Stimulated activated CD4-positive, alpha-beta T cell treated with anti-CD3 and anti-CD28 coated beads, Interleukin-4, amount 100 ng/mL, for 1 hour (primary cell): Measurements from ENCODE around the gene SCAMP2.

Experiments
- DNase-seq: peaks from one replicate; pipeline ENCODE4 v3.0.0-alpha.2; 2020

The SCAMP2 gene

DNA sequence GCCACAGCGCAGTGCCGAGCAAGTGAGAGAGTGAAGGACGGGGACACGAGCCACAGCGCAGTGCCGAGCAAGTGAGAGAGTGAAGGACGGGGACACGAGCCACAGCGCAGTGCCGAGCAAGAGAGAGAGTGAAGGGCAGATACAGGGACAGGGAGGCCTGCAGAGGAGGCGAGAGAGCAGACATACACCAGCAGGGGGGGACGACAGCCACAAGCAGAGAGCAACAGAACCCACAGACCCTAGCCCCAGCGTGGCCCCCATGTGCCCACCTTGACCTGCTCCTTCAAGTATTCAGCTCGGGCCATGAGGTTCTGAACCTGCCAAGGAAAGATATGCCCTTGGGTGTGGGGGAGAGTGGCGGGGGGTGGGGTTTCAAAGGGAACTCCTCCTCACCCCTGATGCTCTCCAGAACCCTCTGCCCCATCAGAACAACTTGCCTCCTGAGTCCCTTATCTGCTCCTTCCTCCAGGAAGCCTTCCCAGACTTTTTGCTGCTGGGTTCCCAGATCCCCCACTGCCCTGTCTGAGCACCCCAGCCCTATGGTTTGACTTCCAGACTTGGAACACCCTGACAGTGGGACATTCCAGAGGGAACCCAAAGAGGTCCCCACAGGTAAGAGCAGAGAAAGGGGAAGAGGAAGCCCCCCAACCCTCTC is 35.6 kb downstream of the SCAMP2 start:
- no peak for DNase-seq

DNA sequence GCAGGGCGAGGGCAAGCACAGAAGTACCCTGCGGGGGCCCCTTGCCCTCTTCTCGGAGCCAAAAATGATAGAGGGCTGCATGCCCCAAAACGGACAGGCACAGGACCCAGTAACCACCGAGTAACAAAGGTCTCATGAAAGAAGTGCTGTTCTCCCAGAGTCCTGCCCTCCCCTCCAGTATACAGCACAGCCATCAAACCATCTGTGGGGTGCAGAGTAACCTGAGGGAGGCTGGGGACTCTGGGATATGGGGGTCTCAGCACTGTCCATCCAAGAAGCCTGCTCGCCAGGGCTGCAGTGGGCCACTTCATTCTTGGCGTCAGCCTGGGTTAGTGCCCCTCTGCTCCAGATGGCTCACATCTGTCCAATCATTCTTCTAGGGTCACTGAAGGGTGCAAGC is 36.3 kb downstream of the SCAMP2 start:
- no peak for DNase-seq

DNA sequence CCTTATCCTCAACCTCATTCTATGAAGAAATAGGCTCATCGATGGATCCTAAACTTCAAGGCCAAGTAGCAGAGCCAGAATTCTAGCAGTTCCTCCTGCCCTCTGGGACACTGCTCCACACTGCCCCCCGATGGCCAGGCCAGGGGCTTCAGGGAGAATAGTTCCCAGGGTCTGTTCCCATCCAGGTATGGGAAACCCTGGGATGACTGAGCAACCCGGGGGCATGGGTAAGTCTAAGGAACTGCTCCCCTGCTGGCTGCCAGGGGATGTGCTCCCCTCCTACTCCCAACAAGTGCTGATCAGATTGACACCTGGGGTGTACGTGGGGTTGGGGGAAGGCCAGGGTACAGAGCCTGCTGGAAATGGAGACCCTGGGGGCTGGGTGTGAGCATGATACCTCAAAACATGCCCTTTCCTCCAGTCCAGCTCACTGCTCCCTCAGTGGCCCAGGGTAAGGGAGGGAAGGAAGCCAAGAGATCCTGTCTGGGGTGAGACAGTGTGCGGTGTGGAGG is 37.8 kb downstream of the SCAMP2 start:
- DNase-seq = peak; percentile 49

- no peak for DNase-seq
These were observed 39.6 kb downstream of the SCAMP2 start for GRCh38 chr15:74833376-74834107.

GRCh38 chr15:74832826-74833225 is 40.3 kb downstream of the SCAMP2 start:
- no peak for DNase-seq

GRCh38 chr15:74831813-74832495 is 41.2 kb downstream of the SCAMP2 start:
- DNase-seq = no peak

DNA sequence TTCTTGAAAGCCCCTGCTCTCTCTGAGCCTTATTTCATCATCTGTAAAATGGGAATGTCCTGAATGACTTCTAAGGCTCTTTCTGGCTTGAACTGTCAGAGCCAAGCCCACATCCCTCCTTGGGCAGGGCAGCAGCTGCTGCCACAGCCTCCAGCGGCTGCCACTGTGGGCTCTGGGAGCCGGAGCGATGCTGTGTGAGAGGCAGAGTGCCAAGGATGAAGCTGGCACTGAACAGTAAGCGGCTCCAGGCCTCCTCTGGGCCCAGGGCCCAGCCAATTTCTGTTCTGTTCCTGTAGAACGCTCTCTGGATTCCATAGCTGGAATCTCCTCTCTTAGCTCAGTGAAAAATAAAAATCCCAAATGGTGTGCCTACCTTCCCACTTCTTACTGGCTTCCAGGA is 42.3 kb downstream of the SCAMP2 start:
- DNase-seq = no peak

DNA sequence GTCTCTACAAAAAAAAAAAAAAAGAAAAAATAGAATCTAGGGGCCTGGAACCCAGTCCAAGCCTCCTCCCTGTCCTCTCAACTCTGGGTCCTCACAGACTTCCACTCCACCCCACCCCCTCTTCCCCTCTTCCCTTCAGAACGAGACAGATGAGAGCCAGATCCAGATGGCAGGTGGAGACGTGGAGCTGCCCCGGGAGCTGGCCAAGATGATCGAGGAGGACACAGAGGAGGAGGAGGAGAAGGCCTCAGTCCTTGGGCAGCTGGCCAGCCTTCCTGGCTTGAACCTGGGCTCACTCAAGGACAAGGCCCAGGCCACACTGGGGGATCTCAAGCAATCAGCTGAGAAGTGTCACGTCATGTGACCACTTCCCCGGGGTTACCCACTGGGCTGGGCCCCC is 43.2 kb downstream of the SCAMP2 start:
- DNase-seq = no peak

GRCh38 chr15:74829486-74829885 is 43.7 kb downstream of the SCAMP2 start:
- DNase-seq = no peak

DNA sequence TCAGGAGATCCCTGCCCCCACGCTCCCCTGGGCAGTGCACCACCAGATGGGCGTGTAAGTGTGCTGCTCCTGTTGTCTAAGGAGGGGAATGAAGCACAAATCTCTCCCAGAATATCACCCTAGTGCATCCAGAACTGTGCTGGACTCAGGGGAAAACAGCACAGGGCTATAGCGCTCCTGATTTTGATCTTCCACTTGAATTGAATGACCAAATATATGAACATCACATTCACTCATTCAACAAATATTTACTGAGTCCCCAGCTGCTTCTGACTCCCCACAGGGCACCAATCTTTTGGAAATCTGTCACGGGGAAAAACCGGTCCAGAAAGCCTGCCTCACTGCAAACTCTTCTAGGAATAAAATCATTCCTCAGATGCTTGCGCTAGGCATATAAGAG is 44.3 kb downstream of the SCAMP2 start:
- no peak for DNase-seq

DNA sequence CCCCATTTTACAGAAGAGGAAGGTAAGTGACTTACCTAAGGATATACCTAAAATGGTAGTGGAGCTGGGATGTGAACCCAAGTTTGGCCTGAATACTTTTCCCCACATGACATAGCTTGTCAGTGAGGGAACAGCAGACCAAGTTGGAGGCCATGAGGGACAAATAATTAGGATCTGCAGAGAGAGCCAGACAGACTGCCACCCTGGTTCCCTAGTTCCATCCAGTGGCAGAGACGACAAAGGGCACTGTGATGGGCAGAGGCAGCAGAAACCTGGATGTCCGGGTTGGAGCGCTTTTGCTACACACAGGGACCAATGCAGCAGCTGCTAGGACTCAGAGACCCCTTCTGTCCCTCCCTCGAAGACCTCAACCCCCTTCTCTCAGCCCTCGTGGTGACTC is 45.6 kb downstream of the SCAMP2 start:
- DNase-seq = no peak

DNA sequence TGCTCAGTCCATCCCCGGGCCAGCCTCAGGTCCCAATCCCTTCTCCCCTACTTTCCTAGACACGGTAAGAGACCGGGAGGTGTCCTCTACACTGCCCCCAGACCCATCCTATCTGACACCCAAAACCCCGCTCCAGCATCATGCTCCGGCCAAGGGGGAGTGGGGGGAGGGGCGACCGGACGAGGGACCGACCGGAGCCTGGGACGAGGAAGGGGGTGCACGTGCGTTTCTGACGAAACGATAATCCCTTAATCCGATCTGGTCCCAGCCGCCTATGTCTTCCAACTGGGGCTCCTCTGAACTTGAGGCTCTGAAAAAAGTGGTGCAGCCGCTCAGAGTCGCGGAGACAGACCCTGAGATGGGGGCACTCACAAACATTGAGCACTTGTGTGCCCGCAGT is 46.2 kb downstream of the SCAMP2 start:
- DNase-seq = no peak

GRCh38 chr15:74826364-74826819 is 46.8 kb downstream of the SCAMP2 start, which contains the start of gene CPLX3:
CPLX3 (plus strand) TSS chr15:74826627; CDS start chr15:74826704, 77 bp downstream.
- peak; percentile 57 for DNase-seq

- DNase-seq = no peak
These were observed 47.3 kb downstream of the SCAMP2 start for GRCh38 chr15:74825866-74826265.

DNA sequence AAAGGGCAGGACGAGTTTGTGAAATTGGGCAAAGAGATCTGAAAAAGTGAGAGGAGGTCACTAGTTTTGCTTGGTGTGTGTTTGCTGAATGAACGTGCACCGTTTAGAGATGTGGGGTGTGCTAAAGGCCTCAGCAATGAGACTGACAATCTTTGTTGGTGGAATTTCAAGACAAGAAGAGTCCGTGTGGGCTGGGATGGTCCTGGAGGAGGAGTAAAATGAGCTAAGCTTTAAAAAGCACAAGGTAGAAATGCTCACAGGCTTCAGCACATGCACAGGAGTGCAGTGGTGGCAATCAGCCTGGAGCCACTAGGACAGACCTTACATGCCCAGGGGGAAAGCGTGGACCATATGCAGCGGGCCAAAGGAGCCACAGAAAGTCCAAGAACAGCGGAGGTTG is 48.2 kb downstream of the SCAMP2 start:
- DNase-seq = no peak

GRCh38 chr15:74823324-74823723 is 49.8 kb downstream of the SCAMP2 start:
- no peak for DNase-seq

DNA sequence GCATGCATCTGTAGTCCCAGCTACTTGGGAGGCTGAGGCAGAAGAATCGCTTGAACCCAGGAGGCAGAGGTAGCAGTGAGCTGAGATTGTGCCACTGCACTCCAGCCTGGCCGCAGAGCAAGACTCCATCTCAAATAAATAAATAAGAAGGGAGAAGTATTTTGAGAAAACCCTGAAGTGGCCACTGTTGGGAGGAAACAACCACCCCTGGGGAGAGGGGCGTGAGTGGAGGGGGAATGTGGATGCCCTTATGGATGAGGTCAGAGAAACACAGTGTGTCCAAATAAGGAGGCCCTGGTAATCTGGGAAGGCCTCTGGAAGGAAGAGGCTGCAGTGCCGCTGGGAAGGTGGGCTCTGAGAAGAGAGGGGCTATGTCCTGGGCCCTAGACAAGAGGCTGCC is 50.9 kb downstream of the SCAMP2 start:
- DNase-seq = no peak

- no peak for DNase-seq
These were observed 51.4 kb downstream of the SCAMP2 start for GRCh38 chr15:74821790-74822158.

DNA sequence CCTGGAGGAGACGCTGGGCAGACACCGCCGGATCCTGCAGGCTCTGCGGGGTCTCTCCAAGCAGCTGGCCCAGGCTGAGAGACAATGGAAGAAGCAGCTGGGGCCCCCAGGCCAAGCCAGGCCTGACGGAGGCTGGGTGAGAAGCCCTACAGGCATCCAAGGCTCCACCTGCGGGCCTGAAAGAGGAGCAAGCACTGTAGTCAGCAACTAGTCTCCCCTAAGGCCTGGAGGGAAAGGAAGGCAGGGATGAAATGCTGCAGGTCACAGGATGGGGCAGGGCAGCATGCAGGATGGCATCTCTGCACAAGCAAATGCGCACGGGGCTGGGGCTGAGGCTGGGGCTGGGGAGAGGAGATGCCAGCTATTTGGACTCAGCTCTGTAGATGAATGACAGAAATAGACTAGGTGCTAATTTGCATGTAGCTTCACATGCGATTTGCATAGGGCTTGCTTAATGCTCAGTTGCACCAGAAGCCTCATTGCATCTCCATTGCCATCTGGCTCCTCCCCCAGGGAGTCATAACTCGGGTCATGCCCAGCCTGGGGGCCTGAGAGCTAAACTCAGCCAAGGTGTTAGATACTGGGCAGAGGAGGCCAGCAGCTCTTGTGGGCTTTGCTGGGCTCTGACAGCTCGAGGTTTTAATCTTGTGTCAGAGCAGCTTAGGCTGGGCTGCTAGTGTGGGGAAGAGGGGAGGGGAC is 51.9 kb downstream of the SCAMP2 start:
- DNase-seq = no peak

DNA sequence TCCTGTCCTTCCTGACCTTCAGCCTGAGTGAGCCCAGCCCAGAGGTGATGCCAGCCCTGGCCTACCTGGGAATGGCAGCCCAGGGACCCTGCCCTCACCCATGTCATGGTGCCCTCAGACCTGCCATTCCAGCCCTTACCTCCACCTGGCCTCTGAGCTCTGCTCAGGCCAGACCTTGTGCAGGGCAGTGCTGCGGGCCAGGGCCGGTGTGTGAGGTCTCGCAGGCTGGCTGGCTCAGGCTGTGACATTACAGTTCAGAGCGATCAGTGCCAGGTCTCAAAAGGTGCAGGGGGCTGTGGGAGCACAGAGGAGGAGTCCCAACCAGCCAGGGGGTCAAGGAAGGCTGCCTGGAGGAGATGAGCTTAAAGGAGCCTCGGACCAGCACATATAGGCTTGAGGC is 53.1 kb downstream of the SCAMP2 start:
- DNase-seq = no peak

DNA sequence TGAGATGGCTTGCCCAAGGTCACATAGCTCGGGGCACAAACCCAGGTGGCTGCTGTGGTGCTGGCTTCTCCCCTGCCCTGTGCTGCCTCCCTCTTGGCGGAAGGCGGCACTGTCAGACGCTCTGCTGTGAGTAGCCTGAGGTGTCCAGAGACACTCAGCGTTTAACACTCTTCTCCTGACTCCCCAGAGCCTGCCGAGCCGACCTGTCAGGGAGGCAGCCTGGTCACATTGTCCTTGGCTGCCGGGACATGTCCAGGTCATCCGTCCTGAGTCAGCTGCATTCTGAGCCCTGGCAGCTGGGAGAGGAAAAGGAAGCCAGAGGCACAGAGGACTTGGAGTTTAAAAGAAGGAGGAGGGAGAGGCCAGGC is 55.8 kb downstream of the SCAMP2 start:
- no peak for DNase-seq

DNA sequence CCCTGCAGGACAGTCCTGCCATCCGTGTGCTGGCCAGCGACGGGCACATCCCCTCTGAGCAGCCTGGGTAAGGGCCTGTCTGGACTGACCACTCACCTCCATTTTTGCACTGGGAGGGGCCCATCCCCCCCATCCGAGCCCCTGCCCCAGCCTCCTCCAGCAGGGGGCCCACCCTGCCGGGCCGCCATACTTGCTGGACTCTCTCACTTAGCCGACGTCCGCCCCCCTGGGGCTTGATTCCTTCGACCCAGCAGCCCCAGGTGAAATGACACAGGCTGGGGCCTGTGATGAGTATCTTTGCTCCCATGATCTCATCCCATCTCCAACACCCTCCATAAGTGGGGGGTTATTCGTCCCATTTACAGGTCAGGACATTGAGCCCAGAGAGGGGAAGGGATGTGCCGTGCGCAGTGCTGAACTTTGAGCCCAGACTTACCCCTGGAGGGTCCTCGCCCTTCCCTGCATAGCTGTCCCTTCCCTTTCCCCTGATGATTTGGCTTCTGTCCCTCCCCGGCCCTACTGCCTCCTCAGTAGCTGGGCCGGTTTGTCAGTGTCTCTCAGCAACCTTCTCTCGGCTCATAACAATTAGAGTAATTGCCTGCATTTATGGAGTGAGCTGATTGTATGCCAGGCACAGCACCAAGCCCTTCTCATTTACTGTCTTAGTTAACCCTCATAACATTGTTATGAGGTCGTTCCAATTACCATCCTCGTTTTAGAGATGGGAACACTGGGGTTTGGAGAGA is 56.4 kb downstream of the SCAMP2 start:
- no peak for DNase-seq

DNA sequence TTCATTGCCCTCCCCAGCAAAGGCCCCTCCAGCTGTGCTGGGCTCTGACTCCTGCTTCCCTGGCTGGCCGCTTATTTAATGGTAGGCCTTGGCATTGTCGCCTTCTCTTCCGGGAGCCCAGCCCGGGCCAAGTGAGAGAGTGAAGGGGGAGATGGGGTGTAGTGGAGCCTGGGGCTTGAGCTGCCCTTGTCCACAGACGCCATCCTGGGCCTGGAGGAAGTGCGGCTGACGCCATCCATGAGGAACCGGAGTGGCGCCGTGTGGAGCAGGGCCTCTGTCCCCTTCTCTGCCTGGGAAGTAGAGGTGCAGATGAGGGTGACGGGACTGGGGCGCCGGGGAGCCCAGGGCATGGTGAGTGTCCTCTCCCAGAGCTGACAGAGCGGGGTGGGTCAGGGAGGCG is 57.2 kb downstream of the SCAMP2 start:
- DNase-seq = no peak
